ENCODE measurements around the gene IFNL1.

- TF ChIP-seq GATA1 (IDR thresholded peaks at IDR 0.05; ENCODE audit: low read depth, low read length) (no peak), POLR2A (IDR thresholded peaks at IDR 0.05; ENCODE audit: low read length) (no peak)
These were observed 23.7 kb downstream of the IFNL1 start for GRCh38 chr19:39319892-39320248.
